ENCODE data around the gene CYP4F3.

The CYP4F3 gene

DNA sequence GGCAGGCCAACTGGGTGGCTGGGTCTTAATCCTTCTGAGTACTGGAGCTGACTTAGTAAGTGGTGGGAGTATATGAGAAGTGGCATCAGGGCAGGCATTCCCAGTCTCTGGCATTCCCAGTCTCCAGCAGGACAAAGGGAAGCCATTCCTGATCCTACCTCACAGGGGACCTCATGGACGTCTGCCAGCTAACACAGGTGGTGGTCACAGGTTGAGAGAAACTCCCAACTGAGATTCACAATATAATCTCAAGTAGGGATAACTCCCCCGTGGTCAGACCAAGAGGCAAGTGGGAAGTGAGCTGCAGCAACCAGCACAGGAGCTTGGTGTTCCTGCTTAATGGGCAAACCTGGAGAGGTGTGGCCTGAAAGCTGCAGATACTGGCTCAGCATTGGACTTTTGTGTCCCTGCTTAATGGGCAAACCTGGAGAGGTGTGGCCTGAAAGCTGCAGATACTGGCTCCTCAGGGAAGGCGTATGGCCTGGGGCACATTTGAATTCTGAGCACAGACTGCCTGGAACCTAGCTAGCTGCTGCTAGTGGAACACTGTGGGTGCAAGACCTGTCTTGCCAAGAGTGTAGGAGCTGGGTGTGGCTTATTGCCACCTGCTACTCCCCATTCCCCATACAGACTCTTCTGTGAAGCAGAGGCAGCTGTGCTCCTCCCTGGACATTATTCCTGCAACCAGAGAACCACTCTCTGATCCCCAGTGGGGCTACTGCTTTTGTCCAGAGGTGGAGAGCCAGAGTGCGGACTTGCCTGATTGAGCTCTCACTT lies 61.2 kb downstream of the CYP4F3 start:
- no peak for DNase-seq (ENCODE audit: low spot score in 2 of 2)
- in situ Hi-C loops (cut with MboI; ENCODE audit: low sequenced_read_pairs) = no loop called here
- no peak overlapping the region for H3K4me3 ChIP-seq
- H3K9me3 ChIP-seq = no peaks in the 10 kb centered on the region
- no peaks in the 10 kb centered on the region for H3K36me3 ChIP-seq (replicated peaks)
- H3K4me1 ChIP-seq = no peaks in the 10 kb centered on the region
- no peaks in the 10 kb centered on the region for H3K27me3 ChIP-seq (ENCODE audit: low read depth)

DNA sequence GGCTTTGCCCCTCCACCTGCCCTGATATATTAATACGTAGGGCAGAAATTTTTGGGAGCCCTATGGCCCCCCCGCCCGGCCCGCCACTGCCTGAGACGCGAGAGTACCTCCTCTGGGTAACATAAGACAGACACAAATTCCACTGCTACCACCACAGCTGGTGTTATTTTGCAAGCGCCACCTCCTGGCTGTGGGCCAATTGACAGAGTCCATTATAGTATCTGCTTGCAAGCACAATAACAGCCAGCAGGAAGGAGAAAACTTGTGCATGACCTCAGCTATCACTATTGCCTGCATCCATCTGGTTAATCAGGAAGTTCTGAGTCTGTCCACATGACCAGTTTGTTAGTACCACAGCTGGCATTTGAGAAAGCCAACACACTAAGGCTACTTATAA lies 61.8 kb downstream of the CYP4F3 start:
- no peaks in the 10 kb centered on the region for H3K27me3 ChIP-seq (ENCODE audit: low read depth)
- in situ Hi-C loops (cut with MboI; ENCODE audit: low sequenced_read_pairs) = no loop called here
- H3K9me3 ChIP-seq = no peaks in the 10 kb centered on the region
- no peaks in the 10 kb centered on the region for H3K4me1 ChIP-seq
- peak; percentile 11 to 71 for DNase-seq (ENCODE audit: low spot score in 2 of 2)
- no peaks in the 10 kb centered on the region for H3K36me3 ChIP-seq (replicated peaks)
- H3K4me3 ChIP-seq = no peak overlapping the region

Measured in HAP-1 (cell line).